ENCODE results near the gene TUBA1C. TPM values are rescaled to one million over a fixed set of nuclear protein-coding genes. Genes with fewer than 3 reads are reported as not detected.
"Not testable (repeated sequence)": the region's sequence is repeated elsewhere in the genome, so short reads cannot be mapped to it uniquely, and the experiment has no call there.

TUBA1C gene
- total RNA-seq, 1 experiment from 2014 or later, result 660 TPM

DNA sequence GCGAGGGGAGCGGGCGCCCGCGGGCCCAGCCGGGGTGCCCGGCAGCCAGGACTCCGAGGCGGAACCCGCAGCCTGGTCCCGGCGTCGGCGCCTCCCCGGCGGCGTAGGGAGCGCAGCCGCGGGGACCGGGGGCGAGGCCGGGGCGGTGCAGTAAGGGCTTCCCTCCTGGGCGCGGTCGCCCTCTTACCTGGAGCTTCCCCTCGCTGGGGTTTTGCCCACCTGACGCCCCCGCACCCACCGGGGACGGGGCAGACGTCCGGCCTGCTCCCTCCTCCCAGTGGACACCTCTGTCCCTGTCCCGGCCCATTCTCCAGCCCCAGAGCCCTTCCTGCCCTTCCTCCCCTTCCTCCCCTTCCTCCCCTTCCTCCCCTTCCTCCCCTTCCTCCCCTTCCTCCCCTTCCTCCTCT is 413 bp upstream of the TUBA1C start:
- Histone ChIP-seq H4K8ac (replicated peaks; ENCODE audit: insufficient read length, low read depth, low read length) (no peak overlapping the region), H3T11ph (ENCODE audit: low read length) (no peak overlapping the region), H3K23me2 (ENCODE audit: insufficient read length, low read depth, low read length, poor library complexity, severe bottlenecking) (peaks cover 8% of the 10 kb centered on the region), H3K79me1 (ENCODE audit: insufficient read depth, low read depth, low read length, poor library complexity, severe bottlenecking) (peaks cover 7% of the 10 kb centered on the region), H2BK120ac (ENCODE audit: low read depth, low read length, poor library complexity, severe bottlenecking) (no peak overlapping the region), H3K14ac (ENCODE audit: insufficient read depth, low read length) (peak overlapping the region; percentile 72; the same call in 1 of the 2 replicates), H3K4me1 (ENCODE audit: insufficient read depth, low read length) (peaks cover 3% of the 10 kb centered on the region; the same call in 1 of the 2 replicates), H3K27me3 (ENCODE audit: insufficient read depth, low read length) (no peaks in the 10 kb centered on the region), H2BK12ac (ENCODE audit: insufficient read length, low read depth, low read length) (no peak overlapping the region), H2BK5ac (ENCODE audit: insufficient read length, low read length) (no peak overlapping the region), H3K79me2 (ENCODE audit: insufficient read depth, low read length) (peaks cover 26% of the 10 kb centered on the region; the same call in 1 of the 2 replicates), H3K23ac (ENCODE audit: insufficient read length, low read depth, low read length) (no peak overlapping the region), H3K9me3 (ENCODE audit: control insufficient read depth, low read depth, low read length) (no peaks in the 10 kb centered on the region), H3K27ac (ENCODE audit: insufficient read length, low read depth, low read length) (no peak overlapping the region), H2BK20ac (ENCODE audit: low read depth, low read length, poor library complexity, severe bottlenecking) (no peak overlapping the region), H3K4ac (ENCODE audit: low read depth, low read length) (no peak overlapping the region), H4K5ac (ENCODE audit: insufficient read length, low read depth, low read length) (no peak overlapping the region), H2AFZ (ENCODE audit: low read length) (no peak overlapping the region), H3K18ac (ENCODE audit: insufficient read length, low read depth, low read length) (no peak overlapping the region), H2AK5ac (ENCODE audit: insufficient read length, low read length) (no peak overlapping the region), H2BK15ac (ENCODE audit: low read depth, low read length) (no peak overlapping the region), H4K91ac (ENCODE audit: insufficient read length, low read depth, low read length) (no peak overlapping the region), H3K4me2 (ENCODE audit: insufficient read depth, insufficient read length, low read length) (peak overlapping the region; percentile 72), H3K9ac (ENCODE audit: extremely low read depth, insufficient read length, low read length) (peak overlapping the region; percentile 65), H4K20me1 (ENCODE audit: control insufficient read depth, insufficient read depth, insufficient read length) (no peaks in the 10 kb centered on the region), H3K56ac (ENCODE audit: insufficient read length, low read depth, low read length) (no peak overlapping the region)
- DNase-seq, result no peak
- TF ChIP-seq CTCF (conservative IDR thresholded peaks at IDR 0.05), result no peak
- Mint-ChIP-seq H3K9me3 (no peaks in the 10 kb centered on the region), H3K36me3 (ENCODE audit: insufficient read depth in 1 of 3, low read depth in 3 of 3) (peaks cover 24 to 41% (median 34%) of the 10 kb centered on the region in 3 experiments; a peak in 6 of 7 replicates), H3K4me1 (peaks cover 30 to 46% of the 10 kb centered on the region in 2 experiments), H3K27ac (no peak overlapping the region), H3K27me3 (ENCODE audit: low read depth) (no peaks in the 10 kb centered on the region; the same call in 1 of the 2 replicates), H3K4me3 (peak overlapping the region; percentile 95)
- no CpG with 5 or more reads among the region's 35 CpGs for WGBS (ENCODE audit: extremely low coverage, insufficient read length, low lambda C conversion rate)

- H3K4me3 Mint-ChIP-seq; H4K20me1 ChIP-seq (ENCODE audit: control insufficient read depth, insufficient read depth, insufficient read length); H4K8ac ChIP-seq (replicated peaks; ENCODE audit: insufficient read length, low read depth, low read length); H3K9me3 Mint-ChIP-seq; H3K4ac ChIP-seq (ENCODE audit: low read depth, low read length); H4K91ac ChIP-seq (ENCODE audit: insufficient read length, low read depth, low read length); H3K23me2 ChIP-seq (ENCODE audit: insufficient read length, low read depth, low read length, poor library complexity, severe bottlenecking); H3K79me1 ChIP-seq (ENCODE audit: insufficient read depth, low read depth, low read length, poor library complexity, severe bottlenecking); H2BK5ac ChIP-seq (ENCODE audit: insufficient read length, low read length); H2AK5ac ChIP-seq (ENCODE audit: insufficient read length, low read length); H3K56ac ChIP-seq (ENCODE audit: insufficient read length, low read depth, low read length); H2BK12ac ChIP-seq (ENCODE audit: insufficient read length, low read depth, low read length); DNase-seq; H3K9ac ChIP-seq (ENCODE audit: extremely low read depth, insufficient read length, low read length); H2BK120ac ChIP-seq (ENCODE audit: low read depth, low read length, poor library complexity, severe bottlenecking); H2BK20ac ChIP-seq (ENCODE audit: low read depth, low read length, poor library complexity, severe bottlenecking); H3K27ac ChIP-seq (ENCODE audit: insufficient read length, low read depth, low read length); H3K27me3 ChIP-seq (ENCODE audit: insufficient read depth, low read length); H3K23ac ChIP-seq (ENCODE audit: insufficient read length, low read depth, low read length); H3K14ac ChIP-seq (ENCODE audit: insufficient read depth, low read length); H2BK15ac ChIP-seq (ENCODE audit: low read depth, low read length); H3K9me3 ChIP-seq (ENCODE audit: control insufficient read depth, low read depth, low read length); H4K5ac ChIP-seq (ENCODE audit: insufficient read length, low read depth, low read length); H2AFZ ChIP-seq (ENCODE audit: low read length); H3K18ac ChIP-seq (ENCODE audit: insufficient read length, low read depth, low read length); H3K4me1 ChIP-seq (ENCODE audit: insufficient read depth, low read length); H3T11ph ChIP-seq (ENCODE audit: low read length); H3K27me3 Mint-ChIP-seq (ENCODE audit: low read depth); H3K4me2 ChIP-seq (ENCODE audit: insufficient read depth, insufficient read length, low read length): not testable (repeated sequence)
- Mint-ChIP-seq H3K36me3 (ENCODE audit: insufficient read depth in 1 of 3, low read depth in 3 of 3) (peaks cover 53 to 84% (median 71%) of the 10 kb centered on the region in 3 experiments), H3K27ac (peak overlapping the region in 1 of 3 experiments; percentile 90; a peak in 2 of 7 replicates), H3K4me1 (peaks cover 20 to 28% of the 10 kb centered on the region in 2 experiments)
- whole genome bisulfite sequencing (ENCODE audit: extremely low coverage, insufficient read length, low lambda C conversion rate), result no CpG with 5 or more reads among the region's 6 CpGs
- peaks cover 26% of the 10 kb centered on the region; the same call in 1 of the 2 replicates for H3K79me2 ChIP-seq (ENCODE audit: insufficient read depth, low read length)
Measured at GRCh38 chr12:49269191-49269590, 4.3 kb downstream of the TUBA1C start.

Data from H9 (cell line).